ENCODE results near the gene GYS1.
A peak's percentile ranks its signal among the peaks of the same experiment; 100 is the strongest.

Gene GYS1

DNA sequence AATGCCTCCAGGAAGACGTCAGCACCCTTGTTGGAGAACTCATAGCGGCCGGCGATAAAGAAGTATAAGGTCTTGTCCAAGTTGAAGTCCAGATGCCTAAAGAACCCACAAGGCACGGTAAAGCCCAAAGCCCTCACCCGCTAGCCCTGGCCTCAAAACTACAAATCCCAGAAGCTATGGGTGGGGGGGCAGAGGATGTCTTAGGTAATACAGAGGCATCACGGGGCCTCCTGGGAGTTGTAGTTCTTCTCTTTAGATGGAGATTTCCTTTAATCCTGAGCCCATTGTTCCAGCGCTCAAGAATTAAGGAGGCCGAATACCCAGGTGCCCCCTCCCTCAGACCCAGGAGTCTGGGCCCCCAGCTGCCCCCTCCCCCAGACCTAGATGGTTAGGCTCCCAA is 10.8 kb downstream of the GYS1 start:
- H3K9ac ChIP-seq (ENCODE audit: low read length): no peak overlapping the region
- no peaks in the 10 kb centered on the region for H3K9me3 ChIP-seq (ENCODE audit: control insufficient read depth, low read length)
- no peak for DNase-seq
- no peak overlapping the region for H3K23ac ChIP-seq (ENCODE audit: low read length in 2 of 2)
- H2BK120ac ChIP-seq (ENCODE audit: low read depth, low read length): no peak overlapping the region
- no peak overlapping the region for H2AK5ac ChIP-seq (ENCODE audit: low read length, severe bottlenecking)
- peaks cover 11% of the 10 kb centered on the region for H3K4me1 ChIP-seq (ENCODE audit: control insufficient read depth, insufficient read depth, low read depth, low read length)
- H2BK12ac ChIP-seq (ENCODE audit: low read length in 2 of 2): no peak overlapping the region
- no peak overlapping the region for H3K18ac ChIP-seq (ENCODE audit: low read depth in 1 of 2, low read length in 2 of 2)
- H2BK5ac ChIP-seq (ENCODE audit: low read depth, low read length, poor library complexity, severe bottlenecking): no peak overlapping the region
- H2BK15ac ChIP-seq (ENCODE audit: low read depth, poor library complexity, severe bottlenecking): no peak overlapping the region
- peaks cover 22% of the 10 kb centered on the region for H3K79me1 ChIP-seq (replicated peaks; ENCODE audit: low read length, poor library complexity, severe bottlenecking)
- H3K36me3 ChIP-seq (ENCODE audit: control insufficient read depth in 1 of 2, insufficient read depth in 2 of 2, low read depth in 1 of 2, low read length in 2 of 2): peaks cover 58 to 77% of the 10 kb centered on the region in 2 experiments
- H3K27ac ChIP-seq (ENCODE audit: low read length, poor library complexity, severe bottlenecking): no peak overlapping the region
- no peak overlapping the region for H2AFZ ChIP-seq (ENCODE audit: low read depth, low read length)
- no peak overlapping the region for H3K4ac ChIP-seq (ENCODE audit: low read depth in 1 of 2, low read length in 2 of 2)
- H3K27me3 ChIP-seq (ENCODE audit: control insufficient read depth in 1 of 2, insufficient read depth in 1 of 2, low read length in 2 of 2): no peaks in the 10 kb centered on the region
- 87% methylated on average over 8 of the region's 9 CpGs for WGBS
- H4K8ac ChIP-seq (ENCODE audit: low read length): no peak overlapping the region
- H4K91ac ChIP-seq (ENCODE audit: low read length): no peak overlapping the region
- H3K4me2 ChIP-seq (ENCODE audit: low read length, poor library complexity, severe bottlenecking): no peak overlapping the region
- H3K4me3 ChIP-seq (ENCODE audit: insufficient read depth in 1 of 2, low read depth in 1 of 2, low read length in 2 of 2): no peak overlapping the region
- no peak overlapping the region for H3K14ac ChIP-seq (ENCODE audit: low read length in 2 of 2)

DNA sequence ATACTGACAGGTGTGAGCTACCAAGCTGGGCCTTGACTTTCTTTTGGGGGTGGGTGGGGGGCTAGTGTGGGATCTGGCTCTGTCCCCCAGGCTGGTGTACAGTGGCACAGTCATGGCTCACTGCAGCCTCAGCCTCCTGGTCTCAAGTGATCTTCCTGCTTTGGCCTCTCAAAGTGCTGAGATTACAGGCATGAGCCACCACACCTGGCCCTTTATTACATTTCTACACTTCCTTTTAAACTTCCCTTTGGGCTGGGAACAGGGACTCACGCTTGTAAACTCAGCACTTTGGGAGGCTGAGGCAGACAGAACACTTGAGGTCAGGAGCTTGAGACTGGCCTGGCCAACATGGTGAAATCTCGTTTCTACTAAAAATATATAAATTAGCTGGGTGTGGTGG is 16.0 kb downstream of the GYS1 start:
- H3K23ac ChIP-seq (ENCODE audit: low read length in 2 of 2): no peak overlapping the region
- WGBS: 93% methylated on average over 2 of the region's 2 CpGs
- no peak overlapping the region for H2AFZ ChIP-seq (ENCODE audit: low read depth, low read length)
- DNase-seq: no peak
- no peak overlapping the region for H2BK5ac ChIP-seq (ENCODE audit: low read depth, low read length, poor library complexity, severe bottlenecking)
- H3K27ac ChIP-seq (ENCODE audit: low read length, poor library complexity, severe bottlenecking): no peak overlapping the region
- no peak overlapping the region for H3K4ac ChIP-seq (ENCODE audit: low read depth in 1 of 2, low read length in 2 of 2)
- H2BK120ac ChIP-seq (ENCODE audit: low read depth, low read length): no peak overlapping the region
- peaks cover 47 to 65% of the 10 kb centered on the region in 2 experiments for H3K36me3 ChIP-seq (ENCODE audit: control insufficient read depth in 1 of 2, insufficient read depth in 2 of 2, low read depth in 1 of 2, low read length in 2 of 2)
- no peak overlapping the region for H2BK15ac ChIP-seq (ENCODE audit: low read depth, poor library complexity, severe bottlenecking)
- peaks cover 11% of the 10 kb centered on the region for H3K4me1 ChIP-seq (ENCODE audit: control insufficient read depth, insufficient read depth, low read depth, low read length)
- no peak overlapping the region for H3K4me3 ChIP-seq (ENCODE audit: insufficient read depth in 1 of 2, low read depth in 1 of 2, low read length in 2 of 2)
- no peak overlapping the region for H3K4me2 ChIP-seq (ENCODE audit: low read length, poor library complexity, severe bottlenecking)
- H3K18ac ChIP-seq (ENCODE audit: low read depth in 1 of 2, low read length in 2 of 2): no peak overlapping the region
- peaks cover 2% of the 10 kb centered on the region for H3K79me1 ChIP-seq (replicated peaks; ENCODE audit: low read length, poor library complexity, severe bottlenecking)
- no peak overlapping the region for H2BK12ac ChIP-seq (ENCODE audit: low read length in 2 of 2)
- H3K9ac ChIP-seq (ENCODE audit: low read length): no peak overlapping the region
- H4K8ac ChIP-seq (ENCODE audit: low read length): no peak overlapping the region
- no peaks in the 10 kb centered on the region for H3K27me3 ChIP-seq (ENCODE audit: control insufficient read depth in 1 of 2, insufficient read depth in 1 of 2, low read length in 2 of 2)
- H4K91ac ChIP-seq (ENCODE audit: low read length): no peak overlapping the region
- H2AK5ac ChIP-seq (ENCODE audit: low read length, severe bottlenecking): no peak overlapping the region
- H3K9me3 ChIP-seq (ENCODE audit: control insufficient read depth, low read length): no peaks in the 10 kb centered on the region
- no peak overlapping the region for H3K14ac ChIP-seq (ENCODE audit: low read length in 2 of 2)

DNA sequence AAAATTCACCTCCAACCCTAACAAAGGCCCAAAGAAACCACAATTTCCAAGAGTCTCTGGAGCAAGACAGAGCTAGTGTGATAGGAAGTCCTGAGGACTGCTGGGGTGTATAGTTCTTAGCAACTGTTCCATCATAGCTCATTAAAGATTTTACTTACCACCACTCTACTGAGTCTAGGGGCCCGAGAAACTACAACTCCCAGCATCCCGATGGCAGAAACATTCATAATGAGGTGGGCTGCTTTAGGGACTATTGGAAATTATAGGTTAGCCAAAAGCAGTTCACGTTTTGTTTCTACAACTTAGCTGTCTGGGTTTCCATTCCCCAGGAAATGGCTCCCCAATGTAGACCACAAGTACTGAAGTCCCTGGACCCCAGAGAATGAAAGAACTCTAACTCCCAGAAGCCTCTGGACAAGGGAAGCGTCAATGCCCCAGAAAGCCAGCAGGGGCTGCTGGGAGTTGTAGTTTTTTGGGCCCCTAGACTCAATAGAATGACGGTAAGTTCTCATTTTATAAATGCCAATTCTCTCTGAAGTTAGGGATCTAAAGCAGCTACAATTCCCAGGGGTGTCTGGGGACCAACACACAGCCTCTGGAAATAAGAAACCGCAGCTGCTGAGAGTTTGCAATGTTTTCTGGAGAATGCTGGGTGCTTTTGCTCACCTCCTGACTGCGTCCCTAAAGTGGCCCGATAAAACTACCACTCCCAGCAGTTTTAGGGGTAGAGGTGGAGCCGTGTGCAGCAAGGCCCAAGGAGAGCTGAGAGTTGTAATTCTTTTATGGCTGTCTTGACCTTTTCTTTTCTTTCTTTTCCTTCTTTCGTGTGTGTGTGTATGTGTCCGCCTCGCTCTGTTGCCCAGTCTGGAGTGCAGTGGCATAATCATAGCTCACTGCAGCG is 16.9 kb downstream of the GYS1 start:
- H4K91ac ChIP-seq (ENCODE audit: low read length): no peak overlapping the region
- no peak overlapping the region for H4K8ac ChIP-seq (ENCODE audit: low read length)
- H3K18ac ChIP-seq (ENCODE audit: low read depth in 1 of 2, low read length in 2 of 2): no peak overlapping the region
- peak; percentile 50 for DNase-seq
- H3K4me3 ChIP-seq (ENCODE audit: insufficient read depth in 1 of 2, low read depth in 1 of 2, low read length in 2 of 2): no peak overlapping the region
- H2BK12ac ChIP-seq (ENCODE audit: low read length in 2 of 2): no peak overlapping the region
- no peak overlapping the region for H2BK5ac ChIP-seq (ENCODE audit: low read depth, low read length, poor library complexity, severe bottlenecking)
- H3K23ac ChIP-seq (ENCODE audit: low read length in 2 of 2): no peak overlapping the region
- no peak overlapping the region for H3K9ac ChIP-seq (ENCODE audit: low read length)
- no peak overlapping the region for H2AK5ac ChIP-seq (ENCODE audit: low read length, severe bottlenecking)
- H2BK120ac ChIP-seq (ENCODE audit: low read depth, low read length): no peak overlapping the region
- no peak overlapping the region for H3K14ac ChIP-seq (ENCODE audit: low read length in 2 of 2)
- H3K9me3 ChIP-seq (ENCODE audit: control insufficient read depth, low read length): no peaks in the 10 kb centered on the region
- H3K4ac ChIP-seq (ENCODE audit: low read depth in 1 of 2, low read length in 2 of 2): no peak overlapping the region
- H3K4me1 ChIP-seq (ENCODE audit: control insufficient read depth, insufficient read depth, low read depth, low read length): peaks cover 11% of the 10 kb centered on the region
- H3K36me3 ChIP-seq (ENCODE audit: control insufficient read depth in 1 of 2, insufficient read depth in 2 of 2, low read depth in 1 of 2, low read length in 2 of 2): peaks cover 42 to 63% of the 10 kb centered on the region in 2 experiments
- 90% methylated on average over 11 of the region's 13 CpGs for WGBS
- H2AFZ ChIP-seq (ENCODE audit: low read depth, low read length): no peak overlapping the region
- H3K4me2 ChIP-seq (ENCODE audit: low read length, poor library complexity, severe bottlenecking): no peak overlapping the region
- no peak overlapping the region for H2BK15ac ChIP-seq (ENCODE audit: low read depth, poor library complexity, severe bottlenecking)
- no peak overlapping the region for H3K27ac ChIP-seq (ENCODE audit: low read length, poor library complexity, severe bottlenecking)
- no peaks in the 10 kb centered on the region for H3K79me1 ChIP-seq (replicated peaks; ENCODE audit: low read length, poor library complexity, severe bottlenecking)
- H3K27me3 ChIP-seq (ENCODE audit: control insufficient read depth in 1 of 2, insufficient read depth in 1 of 2, low read length in 2 of 2): no peaks in the 10 kb centered on the region

DNA sequence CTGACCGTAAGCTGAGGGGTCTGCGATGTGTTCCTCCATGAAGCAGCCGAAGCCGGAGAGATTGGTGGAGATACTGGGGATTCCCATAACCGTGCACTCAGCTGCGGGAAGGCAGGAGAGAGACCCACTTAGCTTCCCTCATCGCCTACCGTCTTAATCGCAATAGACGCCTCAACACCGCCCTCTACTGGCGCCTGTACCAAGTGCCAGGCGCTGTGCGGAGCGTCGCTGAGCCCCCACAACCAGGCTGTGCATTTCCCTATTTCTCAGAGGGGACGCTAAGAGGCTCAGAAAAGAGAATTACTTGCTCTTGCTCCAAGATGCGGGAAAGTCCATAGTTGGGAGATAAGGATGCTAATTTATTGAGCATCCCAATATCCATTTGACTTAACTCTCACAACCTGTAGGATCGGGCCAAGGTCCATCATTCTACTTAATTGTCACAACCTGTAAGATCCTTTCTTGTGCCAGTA is 22.1 kb downstream of the GYS1 start:
- Histone ChIP-seq H3K79me1 (replicated peaks; ENCODE audit: low read length, poor library complexity, severe bottlenecking) (peaks cover 4% of the 10 kb centered on the region), H2BK12ac (ENCODE audit: low read length in 2 of 2) (no peak overlapping the region), H3K9me3 (ENCODE audit: control insufficient read depth, low read length) (no peaks in the 10 kb centered on the region), H3K23ac (ENCODE audit: low read length in 2 of 2) (no peak overlapping the region), H2BK15ac (ENCODE audit: low read depth, poor library complexity, severe bottlenecking) (no peak overlapping the region), H3K36me3 (ENCODE audit: control insufficient read depth in 1 of 2, insufficient read depth in 2 of 2, low read depth in 1 of 2, low read length in 2 of 2) (peaks cover 66 to 69% of the 10 kb centered on the region in 2 experiments), H2AFZ (ENCODE audit: low read depth, low read length) (no peak overlapping the region), H4K91ac (ENCODE audit: low read length) (no peak overlapping the region), H3K4me1 (ENCODE audit: control insufficient read depth, insufficient read depth, low read depth, low read length) (peaks cover 12% of the 10 kb centered on the region), H3K27ac (ENCODE audit: low read length, poor library complexity, severe bottlenecking) (no peak overlapping the region), H2BK5ac (ENCODE audit: low read depth, low read length, poor library complexity, severe bottlenecking) (no peak overlapping the region), H3K14ac (ENCODE audit: low read length in 2 of 2) (no peak overlapping the region), H3K27me3 (ENCODE audit: control insufficient read depth in 1 of 2, insufficient read depth in 1 of 2, low read length in 2 of 2) (no peaks in the 10 kb centered on the region), H3K9ac (ENCODE audit: low read length) (no peak overlapping the region), H3K18ac (ENCODE audit: low read depth in 1 of 2, low read length in 2 of 2) (no peak overlapping the region), H3K4me3 (ENCODE audit: insufficient read depth in 1 of 2, low read depth in 1 of 2, low read length in 2 of 2) (no peak overlapping the region), H2AK5ac (ENCODE audit: low read length, severe bottlenecking) (no peak overlapping the region), H2BK120ac (ENCODE audit: low read depth, low read length) (no peak overlapping the region), H4K8ac (ENCODE audit: low read length) (no peak overlapping the region), H3K4ac (ENCODE audit: low read depth in 1 of 2, low read length in 2 of 2) (no peak overlapping the region), H3K4me2 (ENCODE audit: low read length, poor library complexity, severe bottlenecking) (no peak overlapping the region)
- WGBS: 23% methylated on average over 18 of the region's 19 CpGs
- DNase-seq: peak; percentile 89

Data from mesenchymal stem cell (in vitro differentiated cells and primary cell).